Heart left ventricle (tissue), 13 donors: ENCODE measurements around the gene KDM1B.

Experiments
- POLR2A ChIP-seq, 2 donors: fragments of 450-650 bp; IDR thresholded peaks; one replicate each; pipeline ENCODE4 v1.6.1; 2017; ENCODE audit warnings: antibody characterized with exemption in 2 of 2, mild to moderate bottlenecking in 2 of 2, moderate library complexity in 2 of 2
- TF ChIP-seq, protein P1 (sequence below), 12 donors: fragments of 200-600 bp; sonication (generic) in 4 of 12; IDR thresholded peaks; one replicate each; pipeline versions ENCODE4 v1.5.0 to v1.8.0; 2018 to 2022; ENCODE audit warnings: antibody characterized with exemption in 12 of 12, mild to moderate bottlenecking in 5 of 12
- donor health status: ischemic (EF 13 %, LVEDD 7.1; RV severe dilation, severe dysfunction).
- donor health status: DM: no; HTN: yes; CAD: no.
- donor health status: DM: no; HTN: no; CAD: no.
- donor health status: ischemic (EF 25% LVEDD 6.9; RV normal size, moderate dysfunction).
- donor health status: ischemic (EF 25% LVEDD 5.7; RV mildly dilated, moderate dysfunction).
- donor health status: ischemic (EF 35%, LVEDD 5.7; RV mildly dilated, moderate dysfunction).
- donor health status: nonischemic (EF 11% LVEDD 7.7; RV severe dilation, severe dysfunction).
- donor health status: DM: yes; HTN: yes; CAD: no.
- donor health status: PGD.
- donor health status: ischemic (EF 29% LVEDD 5.4; RV normal size, mild dysfunction).
- donor health status: nonischemic (EF 23%, LVEDD 6.1; RV moderate dilation, normal function).

DNA sequence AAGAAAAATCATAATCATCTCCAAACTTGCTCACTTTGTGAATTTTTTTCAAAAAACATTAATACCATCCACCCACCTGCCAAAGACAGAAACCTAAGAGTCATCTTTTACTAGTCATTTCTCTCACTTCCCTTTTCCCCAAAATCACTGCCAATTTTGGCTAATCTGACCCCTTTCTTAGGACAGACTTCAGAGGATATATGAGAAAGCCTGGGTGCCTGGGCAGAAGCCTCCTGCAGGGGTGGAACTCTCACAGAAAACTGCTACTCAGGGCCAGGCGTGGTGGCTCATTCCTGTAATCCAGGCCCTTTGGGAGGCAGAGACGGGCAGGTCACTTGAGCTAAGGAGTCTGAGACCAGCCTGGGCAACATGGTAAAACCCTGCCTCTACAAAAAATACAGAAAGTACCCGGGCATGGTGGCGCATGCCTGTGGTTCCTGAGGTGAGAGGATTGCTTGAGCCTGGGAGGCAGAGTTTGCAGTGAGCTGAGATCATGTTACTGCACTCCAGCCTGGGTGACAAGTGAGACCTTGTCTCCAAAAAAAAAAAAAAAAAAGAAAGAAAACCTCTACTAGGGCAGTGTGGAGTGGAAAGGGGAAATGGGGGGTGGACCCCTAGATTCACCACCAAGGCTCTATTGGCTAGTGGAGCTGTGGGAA, 105.4 kb downstream of the KDM1B start:
- TF ChIP-seq, protein P1, sequence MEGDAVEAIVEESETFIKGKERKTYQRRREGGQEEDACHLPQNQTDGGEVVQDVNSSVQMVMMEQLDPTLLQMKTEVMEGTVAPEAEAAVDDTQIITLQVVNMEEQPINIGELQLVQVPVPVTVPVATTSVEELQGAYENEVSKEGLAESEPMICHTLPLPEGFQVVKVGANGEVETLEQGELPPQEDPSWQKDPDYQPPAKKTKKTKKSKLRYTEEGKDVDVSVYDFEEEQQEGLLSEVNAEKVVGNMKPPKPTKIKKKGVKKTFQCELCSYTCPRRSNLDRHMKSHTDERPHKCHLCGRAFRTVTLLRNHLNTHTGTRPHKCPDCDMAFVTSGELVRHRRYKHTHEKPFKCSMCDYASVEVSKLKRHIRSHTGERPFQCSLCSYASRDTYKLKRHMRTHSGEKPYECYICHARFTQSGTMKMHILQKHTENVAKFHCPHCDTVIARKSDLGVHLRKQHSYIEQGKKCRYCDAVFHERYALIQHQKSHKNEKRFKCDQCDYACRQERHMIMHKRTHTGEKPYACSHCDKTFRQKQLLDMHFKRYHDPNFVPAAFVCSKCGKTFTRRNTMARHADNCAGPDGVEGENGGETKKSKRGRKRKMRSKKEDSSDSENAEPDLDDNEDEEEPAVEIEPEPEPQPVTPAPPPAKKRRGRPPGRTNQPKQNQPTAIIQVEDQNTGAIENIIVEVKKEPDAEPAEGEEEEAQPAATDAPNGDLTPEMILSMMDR (IDR thresholded peaks at IDR 0.05) = no peak
- TF ChIP-seq POLR2A (IDR thresholded peaks at IDR 0.05) = no peak
